AG04449 (cell line): ENCODE results near the gene KRTAP10-7.

Source experiments
- CTCF ChIA-PET: fragments of 350-600 bp; formaldehyde crosslinking; extraction: SDS; loops from one replicate; lab custom pipeline; 2021; ENCODE audit warnings: antibody characterized with exemption; lab: Yijun Ruan, JAX
- POLR2A ChIA-PET: fragments of 400-600, 350-600 bp; formaldehyde crosslinking; extraction: SDS; loops from one replicate; lab custom pipeline; 2020; ENCODE audit warnings: antibody characterized with exemption, inconsistent platforms; lab: Yijun Ruan, JAX
- DNase-seq: peaks from one replicate; pipeline ENCODE4 v3.0.0-alpha.2; 2010; ENCODE audit warnings: low read depth, low spot score
- H3K4me3 ChIP-seq: 2 replicates; pipeline ENCODE4 v1.5.1; 2011; ENCODE audit warnings: low read depth, mild to moderate bottlenecking, control low read depth, low read length
- TF ChIP-seq, protein P1 (sequence below): IDR thresholded peaks from one replicate; pipeline ENCODE4 v1.5.1; 2011; ENCODE audit warnings: mild to moderate bottlenecking, moderate library complexity, low read length, control low read depth, inconsistent platforms; ENCODE audit not compliant: insufficient read depth; ENCODE audit errors: missing control alignments

KRTAP10-7 gene

DNA sequence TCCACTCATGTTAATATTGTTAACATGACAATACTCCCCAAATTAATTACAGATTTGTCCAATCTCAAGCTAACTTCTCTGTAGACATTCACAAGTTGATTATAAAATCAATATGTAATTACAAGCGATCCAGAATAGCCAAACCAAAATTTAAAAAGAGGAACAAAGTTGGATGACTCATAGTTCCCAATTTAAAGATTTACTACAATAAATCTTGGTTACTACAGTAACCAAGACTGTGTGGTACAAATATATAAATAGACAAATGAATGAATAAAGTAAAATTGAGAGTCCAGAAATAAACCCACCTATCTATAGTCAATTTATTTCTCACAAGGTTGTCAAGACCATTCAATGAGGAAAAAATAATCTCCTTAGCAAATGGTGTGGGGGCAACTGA, 34.0 kb upstream of the KRTAP10-7 start:
- TF ChIP-seq, protein P1, sequence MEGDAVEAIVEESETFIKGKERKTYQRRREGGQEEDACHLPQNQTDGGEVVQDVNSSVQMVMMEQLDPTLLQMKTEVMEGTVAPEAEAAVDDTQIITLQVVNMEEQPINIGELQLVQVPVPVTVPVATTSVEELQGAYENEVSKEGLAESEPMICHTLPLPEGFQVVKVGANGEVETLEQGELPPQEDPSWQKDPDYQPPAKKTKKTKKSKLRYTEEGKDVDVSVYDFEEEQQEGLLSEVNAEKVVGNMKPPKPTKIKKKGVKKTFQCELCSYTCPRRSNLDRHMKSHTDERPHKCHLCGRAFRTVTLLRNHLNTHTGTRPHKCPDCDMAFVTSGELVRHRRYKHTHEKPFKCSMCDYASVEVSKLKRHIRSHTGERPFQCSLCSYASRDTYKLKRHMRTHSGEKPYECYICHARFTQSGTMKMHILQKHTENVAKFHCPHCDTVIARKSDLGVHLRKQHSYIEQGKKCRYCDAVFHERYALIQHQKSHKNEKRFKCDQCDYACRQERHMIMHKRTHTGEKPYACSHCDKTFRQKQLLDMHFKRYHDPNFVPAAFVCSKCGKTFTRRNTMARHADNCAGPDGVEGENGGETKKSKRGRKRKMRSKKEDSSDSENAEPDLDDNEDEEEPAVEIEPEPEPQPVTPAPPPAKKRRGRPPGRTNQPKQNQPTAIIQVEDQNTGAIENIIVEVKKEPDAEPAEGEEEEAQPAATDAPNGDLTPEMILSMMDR, result no peak
- H3K4me3 ChIP-seq, result no peak overlapping the region
- no peak for DNase-seq
- CTCF ChIA-PET, result no interaction called here
- POLR2A ChIA-PET, result no interaction called here

DNA sequence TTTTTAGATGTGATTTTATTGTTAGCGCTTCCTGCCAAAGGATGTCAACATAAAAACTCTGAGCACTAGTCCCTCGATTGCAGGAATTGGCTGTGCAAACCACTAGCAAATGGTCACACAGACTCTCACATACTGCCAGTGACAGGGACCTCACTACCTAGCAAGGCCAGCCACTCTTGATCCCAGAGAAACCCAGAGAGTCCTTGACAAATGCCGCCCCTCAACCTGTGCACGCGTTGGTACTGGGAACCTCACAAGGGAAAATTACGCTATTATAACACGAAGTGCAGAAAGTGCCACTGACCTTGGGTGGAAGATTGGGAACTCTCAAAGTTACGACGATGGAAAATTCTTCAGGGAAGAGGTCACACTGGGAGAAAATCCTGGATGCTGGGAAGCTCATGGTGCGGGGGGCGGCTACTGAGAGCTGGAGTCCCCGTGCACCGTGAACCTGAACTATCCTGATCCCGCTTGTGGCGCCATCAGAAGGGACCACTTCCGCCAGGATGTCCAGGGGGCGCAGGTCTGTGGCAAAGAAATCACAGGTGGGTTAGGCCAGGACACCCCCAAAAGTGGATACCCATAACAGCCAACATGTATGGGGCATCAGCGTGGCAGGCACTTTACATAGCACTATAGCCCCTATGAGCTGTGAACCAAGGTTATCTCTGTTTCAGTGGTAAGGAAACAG, 32.8 kb upstream of the KRTAP10-7 start:
- DNase-seq, result no peak
- TF ChIP-seq, protein P1, result no peak
- ChIA-PET POLR2A (no interaction called here), CTCF (no interaction called here)
- H3K4me3 ChIP-seq, result no peak overlapping the region

DNA sequence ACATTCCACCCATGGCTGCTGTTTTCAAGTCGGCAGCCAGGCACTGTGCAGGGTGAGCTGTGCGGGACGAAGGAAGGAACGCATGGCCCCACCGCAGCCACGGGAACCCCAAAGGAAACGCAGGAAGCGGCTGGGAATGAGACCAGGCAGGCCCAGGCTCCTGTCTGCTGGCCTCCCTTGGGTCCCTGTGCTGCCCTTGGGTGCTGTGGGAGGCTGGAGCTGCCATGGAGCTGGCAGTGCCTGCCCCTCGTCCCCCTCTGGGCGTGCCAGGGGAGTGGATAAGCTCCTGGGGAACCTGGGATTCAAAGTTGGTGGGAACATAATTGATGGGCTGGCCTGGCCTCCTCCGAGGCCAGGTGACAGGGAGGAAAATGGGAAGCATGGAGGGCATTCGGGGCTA, 32.1 kb upstream of the KRTAP10-7 start:
- TF ChIP-seq, protein P1, result no peak
- ChIA-PET POLR2A (no interaction called here), CTCF (no interaction called here)
- DNase-seq, result no peak
- no peak overlapping the region for H3K4me3 ChIP-seq

DNA sequence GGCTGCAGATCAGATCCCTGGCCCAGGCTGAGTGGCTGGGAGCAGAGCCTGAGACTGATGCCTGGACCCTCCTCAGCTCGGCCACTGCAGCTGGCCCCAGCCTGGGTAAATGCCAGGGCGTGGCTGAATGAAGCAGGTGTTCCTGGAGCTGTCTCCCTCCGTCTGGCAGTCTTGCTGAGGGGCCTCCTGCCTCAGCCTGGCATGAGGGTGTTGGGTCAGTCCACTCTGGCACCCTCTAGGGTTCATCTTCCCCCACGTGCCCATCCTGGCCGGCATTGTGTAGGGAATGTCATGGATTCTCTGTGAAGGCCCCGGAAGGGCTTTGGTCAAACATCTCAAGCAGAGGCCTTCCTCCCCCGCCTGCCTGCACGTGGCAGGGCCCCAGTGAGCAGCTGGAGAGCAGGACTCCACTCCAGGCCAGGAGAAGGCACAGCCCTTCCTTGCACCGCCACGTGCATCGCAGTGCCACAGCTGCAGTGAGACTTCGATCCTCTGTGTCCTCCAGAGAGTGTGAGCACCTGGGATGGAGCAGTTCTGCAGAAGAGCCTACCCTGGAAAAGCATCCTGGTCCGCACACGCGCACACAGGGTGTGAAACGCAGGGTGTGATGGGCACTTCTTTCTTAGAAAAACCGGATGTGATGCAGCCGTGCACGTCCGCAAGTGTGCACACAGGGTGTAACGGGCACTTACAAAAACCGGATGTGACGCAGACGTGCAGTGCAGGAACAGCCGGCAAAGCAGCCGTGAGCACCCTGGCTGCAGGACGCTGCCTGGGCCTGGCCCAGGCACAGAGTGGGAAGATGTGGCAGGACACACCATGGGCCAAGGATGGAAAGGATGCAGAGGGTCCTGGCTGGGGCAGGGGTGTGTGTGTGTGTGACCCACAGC, 31.5 kb upstream of the KRTAP10-7 start:
- TF ChIP-seq, protein P1, result no peak
- POLR2A ChIA-PET, result no interaction called here
- CTCF ChIA-PET, result no interaction called here
- no peak for DNase-seq
- H3K4me3 ChIP-seq, result no peak overlapping the region

DNA sequence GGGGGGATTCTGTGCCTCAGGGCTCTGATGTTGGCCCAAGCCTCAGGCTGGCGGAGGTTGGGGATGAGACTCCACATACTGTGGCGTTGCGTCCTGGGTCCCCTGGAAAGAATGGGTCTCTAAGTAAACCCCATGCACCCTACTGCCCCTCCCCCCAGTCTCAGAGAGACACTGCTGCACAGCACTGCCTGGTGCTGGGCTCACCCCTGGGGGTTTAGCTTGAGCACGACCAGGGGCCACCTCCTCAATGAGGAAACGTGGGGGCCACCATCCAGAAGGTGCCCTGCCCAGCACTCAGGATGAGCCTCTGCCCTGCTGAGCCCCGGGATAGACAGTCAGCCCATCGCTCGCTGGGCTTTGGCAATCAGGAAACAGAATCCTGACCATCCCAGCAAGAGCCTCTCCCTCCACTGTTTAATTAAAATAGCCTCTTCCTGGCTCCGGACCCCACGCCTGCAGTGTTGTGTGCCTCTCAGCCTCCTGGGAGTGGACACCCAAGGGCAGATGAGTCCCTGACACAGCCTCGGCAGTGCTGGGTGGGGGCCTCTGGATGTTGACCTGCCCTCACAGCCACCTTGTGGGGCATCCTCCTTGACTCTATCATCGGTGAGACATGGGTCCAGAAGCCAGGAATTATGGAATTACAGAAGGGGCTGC, 30.4 kb upstream of the KRTAP10-7 start:
- ChIA-PET CTCF (no interaction called here), POLR2A (no interaction called here)
- no peak for DNase-seq
- no peak overlapping the region for H3K4me3 ChIP-seq
- TF ChIP-seq, protein P1, result no peak

DNA sequence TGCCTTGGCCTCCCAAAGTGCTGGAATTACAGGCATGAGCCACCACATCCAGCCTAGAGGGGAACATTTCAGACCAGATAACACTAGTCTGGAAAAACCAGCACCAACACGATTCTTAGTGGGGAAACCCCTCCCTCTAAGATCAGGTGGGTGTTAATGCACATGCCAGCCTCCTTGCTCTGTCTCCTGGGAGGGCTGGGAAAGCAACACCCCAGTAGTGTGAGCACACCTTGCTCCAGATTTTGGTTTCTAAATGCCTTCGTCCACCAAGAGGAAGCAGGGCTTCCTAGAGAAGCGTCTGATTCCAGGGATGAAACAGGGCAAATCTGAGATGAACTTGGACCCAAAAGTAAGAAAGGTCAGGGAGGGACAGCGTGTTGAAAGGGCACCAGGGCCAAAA, 29.1 kb upstream of the KRTAP10-7 start:
- POLR2A ChIA-PET, result no interaction called here
- CTCF ChIA-PET, result no interaction called here
- no peak overlapping the region for H3K4me3 ChIP-seq
- DNase-seq, result no peak
- TF ChIP-seq, protein P1, result no peak
